ENCODE measurements around the gene AKT3. TPM values are rescaled to one million over a fixed set of nuclear protein-coding genes. Genes with fewer than 3 reads are reported as not detected.
A peak's percentile ranks its signal among the peaks of the same experiment; 100 is the strongest.

Gene AKT3
- total RNA-seq, 1 donor from 2014 or later: 20.6 TPM

GRCh38 chr1:243710467-243710866 lies 139.6 kb downstream of the AKT3 start:
- Histone ChIP-seq H3K4me3 (no peak overlapping the region), H3K27ac (replicated peaks) (no peak overlapping the region), H3K27me3 (ENCODE audit: low read depth) (no peaks in the 10 kb centered on the region), H3K9me3 (replicated peaks) (no peaks in the 10 kb centered on the region), H3K36me3 (no peaks in the 10 kb centered on the region), H3K4me1 (peaks cover 25% of the 10 kb centered on the region)
- intact Hi-C loops (cut with micrococcal nuclease): no loop called here
- no peak for DNase-seq
- no peak for TF ChIP-seq CTCF (IDR thresholded peaks at IDR 0.05; ENCODE audit: borderline replicate concordance)

GRCh38 chr1:243708210-243708609 lies 141.8 kb downstream of the AKT3 start:
- Histone ChIP-seq H3K9me3 (replicated peaks) (no peaks in the 10 kb centered on the region), H3K27me3 (ENCODE audit: low read depth) (no peaks in the 10 kb centered on the region), H3K27ac (replicated peaks) (no peak overlapping the region), H3K4me1 (peaks cover 6% of the 10 kb centered on the region), H3K4me3 (no peak overlapping the region), H3K36me3 (no peaks in the 10 kb centered on the region)
- intact Hi-C loops (cut with micrococcal nuclease): no loop called here
- no peak for DNase-seq
- TF ChIP-seq CTCF (IDR thresholded peaks at IDR 0.05; ENCODE audit: borderline replicate concordance): peak; percentile 25

- no peak for TF ChIP-seq CTCF (IDR thresholded peaks at IDR 0.05; ENCODE audit: borderline replicate concordance)
- no peaks in the 10 kb centered on the region for H3K27me3 ChIP-seq (ENCODE audit: low read depth)
- intact Hi-C loops (cut with micrococcal nuclease): no loop called here
These were observed 143.5 kb downstream of the AKT3 start for GRCh38 chr1:243706563-243706962.

GRCh38 chr1:243705585-243705984 lies 144.5 kb downstream of the AKT3 start:
- DNase-seq: no peak
- intact Hi-C loops (cut with micrococcal nuclease): no loop called here
- no peak for TF ChIP-seq CTCF (IDR thresholded peaks at IDR 0.05; ENCODE audit: borderline replicate concordance)

More at GRCh38 chr1:243706563-243706962, 143.5 kb downstream of the AKT3 start:
- Histone ChIP-seq H3K27ac (replicated peaks) (no peak overlapping the region), H3K4me3 (no peak overlapping the region), H3K36me3 (no peaks in the 10 kb centered on the region), H3K9me3 (replicated peaks) (no peaks in the 10 kb centered on the region), H3K4me1 (no peaks in the 10 kb centered on the region)
- no peak for DNase-seq

GRCh38 chr1:243701872-243702271 lies 148.2 kb downstream of the AKT3 start:
- intact Hi-C loops (cut with micrococcal nuclease): no loop called here
- Histone ChIP-seq H3K27me3 (ENCODE audit: low read depth) (no peaks in the 10 kb centered on the region), H3K27ac (replicated peaks) (no peak overlapping the region), H3K9me3 (replicated peaks) (no peaks in the 10 kb centered on the region), H3K36me3 (no peaks in the 10 kb centered on the region), H3K4me3 (no peak overlapping the region), H3K4me1 (no peaks in the 10 kb centered on the region)
- no peak for DNase-seq
- TF ChIP-seq CTCF (IDR thresholded peaks at IDR 0.05; ENCODE audit: borderline replicate concordance): no peak

More at GRCh38 chr1:243705585-243705984, 144.5 kb downstream of the AKT3 start:
- no peaks in the 10 kb centered on the region for H3K36me3 ChIP-seq
- H3K27me3 ChIP-seq (ENCODE audit: low read depth): no peaks in the 10 kb centered on the region
- no peaks in the 10 kb centered on the region for H3K9me3 ChIP-seq (replicated peaks)
- H3K4me3 ChIP-seq: no peak overlapping the region
- no peak overlapping the region for H3K27ac ChIP-seq (replicated peaks)
- no peaks in the 10 kb centered on the region for H3K4me1 ChIP-seq

- no peaks in the 10 kb centered on the region for H3K27me3 ChIP-seq (ENCODE audit: low read depth)
- TF ChIP-seq CTCF (IDR thresholded peaks at IDR 0.05; ENCODE audit: borderline replicate concordance): no peak
- no peak overlapping the region for H3K4me3 ChIP-seq
- no peak overlapping the region for H3K27ac ChIP-seq (replicated peaks)
- DNase-seq: no peak
- H3K36me3 ChIP-seq: no peaks in the 10 kb centered on the region
- intact Hi-C loops (cut with micrococcal nuclease): no loop called here
- no peaks in the 10 kb centered on the region for H3K9me3 ChIP-seq (replicated peaks)
- H3K4me1 ChIP-seq: no peaks in the 10 kb centered on the region
These were observed 156.2 kb downstream of the AKT3 start for GRCh38 chr1:243693800-243694199.
